K562 (cell line): ENCODE measurements around the gene TMEM86B. TPM values are rescaled to one million over a fixed set of nuclear protein-coding genes. Genes with fewer than 3 reads are reported as not detected.

Source experiments
- AFF4 ChIP-seq: sonication (generic); formaldehyde crosslinking; IDR thresholded peaks from 2 replicates; pipeline ENCODE4 v1.8.0; 2023; ENCODE audit warnings: mild to moderate bottlenecking, missing genetic modification reagents
- ASH1L ChIP-seq: fragments of 450-650 bp; IDR thresholded peaks from 2 replicates; pipeline ENCODE4 v1.6.1; 2018; ENCODE audit warnings: borderline replicate concordance, mild to moderate bottlenecking, low read depth; ENCODE audit not compliant: partially characterized antibody
- CREB1 ChIP-seq, 2 experiments: sonication (generic) in 1 of 2; formaldehyde crosslinking in 1 of 2; IDR thresholded peaks; 2 replicates each; pipeline versions ENCODE4 v1.6.1 to v1.8.0; 2012 to 2022; ENCODE audit warnings: inconsistent platforms in 1 of 2, mild to moderate bottlenecking in 1 of 2, missing genetic modification reagents in 1 of 2, moderate library complexity in 1 of 2
- CTBP1 ChIP-seq: fragments of 450-650 bp; IDR thresholded peaks from 2 replicates; pipeline ENCODE4 v1.6.1; 2016; ENCODE audit warnings: borderline replicate concordance
- DLX4 ChIP-seq: fragments of 250-450 bp; sonication (Bioruptor Pico); IDR thresholded peaks from 2 replicates; pipeline ENCODE4 v1.6.1; 2021; ENCODE audit warnings: mild to moderate bottlenecking
- ETV5 ChIP-seq: sonication (generic); formaldehyde crosslinking; IDR thresholded peaks from 2 replicates; pipeline ENCODE4 v1.4.0; 2020; ENCODE audit warnings: low read depth, mild to moderate bottlenecking, missing genetic modification reagents
- FIP1L1 ChIP-seq: fragments of 200-400 bp; formaldehyde crosslinking; IDR thresholded peaks from 2 replicates; pipeline ENCODE4 v1.6.1; 2018; ENCODE audit warnings: mild to moderate bottlenecking, low read depth, low read length; ENCODE audit not compliant: poor library complexity, severe bottlenecking
- FOXM1 ChIP-seq, 2 experiments: fragments of 450-650 bp in 1 of 2; sonication (generic) in 1 of 2; formaldehyde crosslinking in 1 of 2; IDR thresholded peaks; 2 replicates each; pipeline versions ENCODE4 v1.6.1 to v1.9.0; 2017 to 2022; ENCODE audit warnings: low read depth in 2 of 2, mild to moderate bottlenecking in 2 of 2, missing genetic modification reagents in 1 of 2, moderate library complexity in 1 of 2
- L3MBTL2 ChIP-seq: fragments of 450-650 bp; IDR thresholded peaks from 2 replicates; pipeline ENCODE4 v1.6.1; 2016; ENCODE audit warnings: mild to moderate bottlenecking, moderate library complexity
- MCM7 ChIP-seq, 2 experiments: fragments of 450-650 bp; IDR thresholded peaks; 2 replicates each; pipeline ENCODE4 v1.6.1; 2016 to 2018
- MTA3 ChIP-seq: fragments of 450-650 bp; formaldehyde crosslinking; IDR thresholded peaks from 2 replicates; pipeline ENCODE4 v1.6.1; 2017; ENCODE audit warnings: mild to moderate bottlenecking, borderline replicate concordance
- MYC ChIP-seq, 2 experiments: fragments of 250-450 bp in 1 of 2; sonication (Bioruptor Pico) in 1 of 2; IDR thresholded peaks; 2 replicates each; pipeline versions ENCODE4 v1.5.1 to v1.6.1; 2012 to 2021; ENCODE audit warnings: low read depth in 2 of 2, borderline replicate concordance in 1 of 2, improper control_type of control experiment in 1 of 2, low read length in 1 of 2, mild to moderate bottlenecking in 1 of 2, moderate library complexity in 1 of 2
- NFYB ChIP-seq: IDR thresholded peaks from 2 replicates; pipeline ENCODE4 v1.6.1; 2011; ENCODE audit warnings: mild to moderate bottlenecking, moderate library complexity; ENCODE audit not compliant: insufficient read length; ENCODE audit errors: extremely low read depth
- POLR2AphosphoS5 ChIP-seq: IDR thresholded peaks from 2 replicates; pipeline ENCODE4 v1.6.1; 2011; ENCODE audit warnings: mild to moderate bottlenecking, low read depth, low read length, moderate library complexity; ENCODE audit not compliant: control insufficient read depth, insufficient read depth
- PRMT5 ChIP-seq: sonication (generic); formaldehyde crosslinking; IDR thresholded peaks from 2 replicates; pipeline ENCODE4 v1.5.0; 2020; ENCODE audit warnings: missing genetic modification reagents
- PURB ChIP-seq: sonication (generic); formaldehyde crosslinking; IDR thresholded peaks from 2 replicates; pipeline ENCODE4 v1.9.0; 2021; ENCODE audit warnings: low read depth, mild to moderate bottlenecking, missing genetic modification reagents
- TEAD4 ChIP-seq, 2 experiments: sonication (generic) in 1 of 2; formaldehyde crosslinking in 1 of 2; IDR thresholded peaks; 2 replicates each; pipeline versions ENCODE4 v1.6.1 to v1.8.0; 2012 to 2022; ENCODE audit warnings: borderline replicate concordance in 1 of 2, inconsistent platforms in 1 of 2, low read length in 1 of 2, mild to moderate bottlenecking in 1 of 2, missing genetic modification reagents in 1 of 2
- TRIM28 ChIP-seq: fragments of 450-650 bp; IDR thresholded peaks from 2 replicates; pipeline ENCODE4 v1.6.1; 2017
- ZFPM2 ChIP-seq: fragments of 250-450 bp; sonication (Bioruptor Pico); IDR thresholded peaks from 2 replicates; pipeline ENCODE4 v1.5.1; 2022; ENCODE audit warnings: mild to moderate bottlenecking
- ZKSCAN8 ChIP-seq: fragments of 200-800 bp; sonication (Bioruptor generic); IDR thresholded peaks from 2 replicates; pipeline ENCODE4 v1.6.1; 2016; ENCODE audit warnings: missing genetic modification characterization, missing compliant biosample characterization
- ZNF140 ChIP-seq: fragments of 250-450 bp; sonication (Bioruptor Pico); IDR thresholded peaks from 2 replicates; pipeline ENCODE4 v1.8.0; 2021; ENCODE audit warnings: moderate library complexity, mild to moderate bottlenecking, inconsistent platforms
- ZNF263 ChIP-seq: sonication (generic); formaldehyde crosslinking; IDR thresholded peaks from 2 replicates; pipeline ENCODE4 v1.8.0; 2022; ENCODE audit warnings: mild to moderate bottlenecking, missing genetic modification reagents, borderline replicate concordance
- ZNF77 ChIP-seq: fragments of 250-450 bp; sonication (Bioruptor Pico); IDR thresholded peaks from 2 replicates; pipeline ENCODE4 v1.5.0; 2020
- polyA plus RNA-seq, 8 experiments: library from polyadenylated mRNA; depleted of rRNA in 4 of 8; stranded (reverse) in 5 of 8; unstranded in 3 of 8; fragments of >200 nt; fragmentation: Nextera tagmentation in 2 of 8; fragmentation: Illumina TruSeq in 1 of 8; extraction: Ambion mirVana in 2 of 8; extraction: Trizol in 1 of 8; gene quantifications; 2 replicates each; pipeline versions ENCODE4 v1.2.1 to v1.2.3, GENCODE V29; 2011 to 2014; ENCODE audit warnings: inconsistent platforms in 1 of 8, missing spikeins in 1 of 8
- total RNA-seq, 7 experiments: library from RNA; depleted of rRNA in 6 of 7; stranded (reverse); fragments of >200 nt in 6 of 7; fragmentation: Illumina TruSeq in 2 of 7; extraction: Trizol in 2 of 7; gene quantifications; 2 replicates each; pipeline versions ENCODE4 v1.2.1 to v1.2.3, GENCODE V29; 2011 to 2021; ENCODE audit warnings: low replicate concordance in 1 of 7

The TMEM86B gene
- total and polyA plus RNA-seq, 9 of the 15 experiments (the other 6 are each of a cell fraction or from before 2014, with no cell fraction given), result 0.28 to 7.9 (median 2.1) TPM

GRCh38 chr19:55216461-55217198, 11.9 kb downstream of the TMEM86B start (continued):
- TF ChIP-seq ZNF140 (CRISPR knock-in tag), result no peak
- TF ChIP-seq NFYB, result no peak
- 0 out of 4 replicates have a peak, but pooled peaks of 1 of the 2 experiments have one; percentile 9 for TF ChIP-seq MCM7 (IDR thresholded peaks at IDR 0.05)
- peak; percentile 41 for TF ChIP-seq FIP1L1
- TF ChIP-seq POLR2AphosphoS5, result peak; percentile 75
- TF ChIP-seq CREB1 (IDR thresholded peaks at IDR 0.05), result peak; percentile 83
- peak; percentile 91 for TF ChIP-seq CREB1 (CRISPR knock-in tag; IDR thresholded peaks at IDR 0.05)
- TF ChIP-seq PURB, result no peak
- TF ChIP-seq FOXM1 (IDR thresholded peaks at IDR 0.05; ENCODE audit: low read depth), result peak; percentile 98
- TF ChIP-seq FOXM1 (CRISPR knock-in tag; IDR thresholded peaks at IDR 0.05; ENCODE audit: low read depth), result no peak
- peak; percentile 99 for TF ChIP-seq AFF4 (CRISPR knock-in tag)
- TF ChIP-seq ETV5 (CRISPR knock-in tag), result peak; percentile 99
- TF ChIP-seq DLX4 (CRISPR knock-in tag), result no peak
- no peak; the same call in 1 of the 2 replicates for TF ChIP-seq ZKSCAN8 (CRISPR knock-in tag)
- peak; percentile 94 for TF ChIP-seq PRMT5 (CRISPR knock-in tag)
- TF ChIP-seq L3MBTL2, result peak; percentile 45
- TF ChIP-seq MTA3, result no peak; the same call in none of the 2 replicates
- peak; percentile 88; the same call in 1 of the 2 replicates for TF ChIP-seq CTBP1
- no peak for TF ChIP-seq ZNF77
- peak; percentile 48; the same call in 1 of the 2 replicates for TF ChIP-seq ZNF263 (CRISPR knock-in tag)
- TF ChIP-seq TEAD4 (IDR thresholded peaks at IDR 0.05; ENCODE audit: low read length), result peak; percentile 76
- TF ChIP-seq TEAD4 (CRISPR knock-in tag; IDR thresholded peaks at IDR 0.05; ENCODE audit: borderline replicate concordance), result no peak
- TF ChIP-seq TRIM28, result no peak
- no peak; the same call in 1 of the 2 replicates for TF ChIP-seq ZFPM2
- peak; percentile 77 for TF ChIP-seq ASH1L
- peak; percentile 90 for TF ChIP-seq MYC (IDR thresholded peaks at IDR 0.05; ENCODE audit: low read depth, low read length)
- TF ChIP-seq MYC (CRISPR knock-in tag; IDR thresholded peaks at IDR 0.05; ENCODE audit: borderline replicate concordance, low read depth), result 0 out of 2 replicates have a peak, but pooled peaks have one; percentile 95
